Activated CD8-positive, alpha-beta memory T cell treated with anti-CD3 and anti-CD28 coated beads, Interleukin-2, amount 50 U/mL, for 24 hours (primary cell): ENCODE results near the gene IRAG1.

Experiments used
- DNase-seq: peaks from one replicate; pipeline ENCODE4 v3.0.0-alpha.2; 2020; ENCODE audit errors: extremely low read depth

IRAG1 gene

GRCh38 chr11:10666556-10667520 is 26.7 kb downstream of the IRAG1 start:
- no peak for DNase-seq

GRCh38 chr11:10664496-10664895 is 29.1 kb downstream of the IRAG1 start:
- no peak for DNase-seq

- DNase-seq: no peak
Observed at GRCh38 chr11:10663990-10664389, 29.6 kb downstream of the IRAG1 start.

- no peak for DNase-seq
Observed at GRCh38 chr11:10663365-10663764, 30.2 kb downstream of the IRAG1 start.

- no peak for DNase-seq
Observed at GRCh38 chr11:10660323-10660722, 33.2 kb downstream of the IRAG1 start.

- no peak for DNase-seq
Observed at GRCh38 chr11:10659339-10660216, 34.0 kb downstream of the IRAG1 start.

- DNase-seq: no peak
Observed at GRCh38 chr11:10658621-10659338, 34.8 kb downstream of the IRAG1 start.

GRCh38 chr11:10657308-10658271 is 36.0 kb downstream of the IRAG1 start:
- no peak for DNase-seq

- DNase-seq: no peak
Observed at GRCh38 chr11:10655943-10656576, 37.5 kb downstream of the IRAG1 start.

GRCh38 chr11:10655227-10655626 is 38.3 kb downstream of the IRAG1 start:
- DNase-seq: no peak

- no peak for DNase-seq
Observed at GRCh38 chr11:10654811-10655150, 38.8 kb downstream of the IRAG1 start.

GRCh38 chr11:10653946-10654810 is 39.4 kb downstream of the IRAG1 start:
- no peak for DNase-seq

GRCh38 chr11:10653261-10653660 is 40.3 kb downstream of the IRAG1 start:
- no peak for DNase-seq

GRCh38 chr11:10651656-10652361 is 41.7 kb downstream of the IRAG1 start:
- DNase-seq: no peak

- DNase-seq: no peak
Observed at GRCh38 chr11:10650630-10651029, 42.9 kb downstream of the IRAG1 start.

GRCh38 chr11:10650166-10650565 is 43.4 kb downstream of the IRAG1 start:
- DNase-seq: no peak

GRCh38 chr11:10648871-10649270 is 44.7 kb downstream of the IRAG1 start:
- DNase-seq: no peak

- DNase-seq: no peak
Observed at GRCh38 chr11:10646681-10647355, 46.7 kb downstream of the IRAG1 start.
